ENCODE data around the gene TDP1.

- TF ChIP-seq CTCF (IDR thresholded peaks at IDR 0.05; ENCODE audit: low read depth, low read length, missing input control) (no peak), RAD21 (IDR thresholded peaks at IDR 0.05) (no peak), SP1 (IDR thresholded peaks at IDR 0.05) (no peak), EGR1 (IDR thresholded peaks at IDR 0.05; ENCODE audit: low read depth in 2 of 2) (no peak), YY1 (IDR thresholded peaks at IDR 0.05) (no peak), REST (IDR thresholded peaks at IDR 0.05) (no peak), HNF4A (conservative IDR thresholded peaks at IDR 0.05) (no peak), FOXA1 (IDR thresholded peaks at IDR 0.05) (no peak), MAX (IDR thresholded peaks at IDR 0.05) (no peak), TAF1 (conservative IDR thresholded peaks at IDR 0.05) (no peak), ZBTB33 (IDR thresholded peaks at IDR 0.05) (no peak), ATF3 (IDR thresholded peaks at IDR 0.05) (no peak), HNF4G (IDR thresholded peaks at IDR 0.05) (no peak), GABPA (IDR thresholded peaks at IDR 0.05 in 1 of 2, conservative IDR thresholded peaks at IDR 0.05 in 1 of 2) (no peak)
Observed at GRCh38 chr14:89947344-89947743, 8.4 kb upstream of the TDP1 start.
